Activated CD8-positive, alpha-beta memory T cell treated with anti-CD3 and anti-CD28 coated beads, Interleukin-2, amount 50 U/mL, for 4 hours (primary cell): ENCODE measurements around the gene ZNF23.
"Not testable (repeated sequence)": the region's sequence is repeated elsewhere in the genome, so short reads cannot be mapped to it uniquely, and the experiment has no call there.

ENCODE experiments used
- DNase-seq: peaks from one replicate; pipeline ENCODE4 v3.0.0-alpha.2; 2020

The ZNF23 gene

DNA sequence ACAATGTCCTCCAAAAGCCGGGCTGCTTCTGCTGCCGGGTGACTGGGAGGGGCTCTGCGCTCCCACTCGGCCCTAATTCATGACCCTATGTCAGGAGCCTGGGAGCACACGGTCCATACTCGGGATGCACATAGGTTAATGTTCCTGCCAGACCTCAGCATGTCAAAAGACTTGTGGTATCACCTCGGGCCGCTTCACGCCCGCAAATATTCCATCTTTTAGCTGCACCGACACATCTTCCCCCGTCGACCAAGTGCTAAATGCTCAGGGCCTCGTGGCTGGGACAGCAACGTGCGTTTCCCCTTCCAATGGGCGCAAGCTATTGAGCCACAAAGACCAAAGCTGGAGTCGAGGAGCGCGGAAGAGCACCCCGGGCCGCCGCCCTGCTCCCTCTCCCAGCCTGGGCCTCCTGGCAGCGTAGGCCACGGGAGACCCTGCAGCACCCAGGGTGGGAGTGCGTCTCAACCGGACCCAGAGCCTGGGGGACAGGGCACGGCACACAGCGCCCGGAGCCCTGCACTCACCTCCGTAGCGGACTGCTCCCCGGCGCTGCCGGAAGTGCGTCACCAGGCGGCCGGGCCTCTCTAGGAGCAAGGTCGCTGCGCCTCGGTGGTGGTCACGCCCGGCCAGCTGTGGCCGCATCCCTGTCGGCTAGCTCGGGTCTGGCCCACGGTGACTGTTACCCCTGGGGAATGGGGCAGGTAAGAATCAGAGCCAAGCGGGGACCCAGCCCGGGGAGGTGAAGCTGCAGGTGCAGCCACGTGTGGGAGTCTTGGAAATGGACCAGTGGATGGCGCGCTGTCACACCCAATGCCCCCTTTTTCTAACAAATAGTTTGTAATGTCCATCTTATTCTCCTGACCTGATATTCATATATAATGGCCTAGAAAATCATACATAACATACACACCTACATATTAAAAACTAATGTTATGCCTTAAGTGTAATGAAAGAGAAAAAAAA lies at the start of gene ZNF23:
ZNF23 (minus strand) TSS at position 562 of the 963 bp plus-strand sequence. CDS start 5,451 bp downstream, outside the sequence.
- DNase-seq, result peak; percentile 80

DNA sequence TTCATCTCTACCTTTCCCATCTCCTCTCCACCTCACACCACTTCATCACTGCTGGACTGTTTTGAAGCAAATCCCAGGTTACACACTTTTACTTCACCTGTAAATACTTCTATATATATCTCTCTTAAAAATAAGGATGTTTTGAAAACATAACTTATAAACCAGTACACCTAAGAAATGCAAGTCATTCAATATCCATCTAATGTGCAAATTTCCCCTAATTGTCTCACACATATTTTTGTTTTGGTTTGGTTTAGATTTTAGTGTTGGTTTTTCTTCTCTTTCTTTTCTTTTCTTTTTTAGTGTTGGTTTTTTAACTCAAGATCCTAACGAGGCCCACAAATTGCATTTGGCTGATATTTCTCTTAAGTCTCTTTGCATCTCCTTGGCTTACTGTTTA lies 45.0 kb upstream of the ZNF23 start:
- DNase-seq, result no peak

DNA sequence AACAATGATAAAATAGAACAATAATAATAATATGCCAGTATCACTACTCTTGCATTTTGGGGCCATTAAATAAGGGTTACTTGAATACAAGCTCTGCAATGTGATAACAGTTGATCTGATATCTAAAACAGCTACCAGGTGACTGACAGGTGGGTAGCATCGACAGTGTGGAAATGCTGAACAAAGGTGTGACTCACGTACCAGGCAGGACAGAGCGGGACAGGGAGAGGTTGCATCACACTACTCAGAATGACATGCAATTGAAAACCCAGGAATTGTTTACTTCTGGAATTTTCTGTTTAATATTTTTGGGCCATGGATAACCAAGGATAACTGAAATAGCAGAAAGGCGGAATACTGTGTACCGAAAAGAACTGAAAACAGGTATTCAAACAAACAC lies 42.9 kb upstream of the ZNF23 start:
- DNase-seq, result no peak

DNA sequence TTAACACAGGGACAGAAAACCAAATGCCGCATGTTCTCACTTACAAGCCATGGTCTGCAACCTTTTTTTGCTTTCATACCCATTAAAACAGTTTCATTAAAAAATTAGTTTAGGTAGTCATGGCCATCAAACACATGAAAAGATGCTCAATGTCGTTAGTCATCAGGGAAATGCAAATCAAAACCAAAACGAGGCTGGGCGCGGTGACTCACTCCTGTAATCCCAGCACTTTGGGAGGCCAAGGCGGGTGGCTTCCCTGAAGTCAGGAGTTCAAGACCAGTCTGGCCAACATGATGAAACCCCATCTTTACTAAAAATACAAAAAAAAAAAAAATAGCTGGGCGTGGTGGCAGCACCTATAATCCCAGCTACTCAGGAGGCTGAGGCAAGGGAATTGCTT lies 42.0 kb upstream of the ZNF23 start:
- not testable (repeated sequence) for DNase-seq

DNA sequence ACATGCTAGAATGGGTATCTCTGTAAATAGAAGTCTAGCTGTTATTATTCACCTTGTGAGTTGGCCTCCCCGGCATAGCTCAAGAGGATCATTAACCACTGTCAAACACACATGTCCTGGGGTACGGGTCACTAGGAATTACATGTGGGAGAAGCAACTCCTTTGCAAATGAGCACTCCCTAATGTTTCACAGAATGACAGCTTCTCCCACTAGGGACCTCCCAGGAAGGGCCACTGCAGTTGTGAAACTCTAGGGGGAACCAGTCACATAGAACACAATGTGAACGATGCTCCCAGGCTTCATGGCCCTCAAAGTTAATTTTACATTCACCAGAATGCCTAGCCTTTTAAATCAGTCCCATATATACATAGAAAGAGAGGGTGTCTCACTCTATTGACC lies 39.5 kb upstream of the ZNF23 start:
- no peak for DNase-seq

DNA sequence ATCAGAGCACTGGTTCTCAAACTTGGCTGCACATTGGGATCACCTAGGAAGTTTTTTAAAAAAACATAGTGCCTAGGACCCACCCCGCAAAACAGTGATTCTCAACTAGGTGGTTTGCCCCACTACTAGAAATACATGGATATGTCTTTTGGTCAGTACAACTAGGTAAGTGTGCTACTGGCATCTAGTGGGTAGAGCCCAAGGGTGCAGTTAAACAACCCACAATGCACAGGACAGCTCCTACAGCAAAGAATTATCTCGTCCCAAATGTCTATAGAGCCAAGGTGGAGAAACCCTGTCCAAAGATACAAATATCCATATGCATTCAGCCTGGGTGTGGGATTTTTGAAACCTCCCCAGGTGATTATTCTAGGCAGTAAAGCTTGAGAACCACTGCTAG lies 38.9 kb upstream of the ZNF23 start:
- no peak for DNase-seq

DNA sequence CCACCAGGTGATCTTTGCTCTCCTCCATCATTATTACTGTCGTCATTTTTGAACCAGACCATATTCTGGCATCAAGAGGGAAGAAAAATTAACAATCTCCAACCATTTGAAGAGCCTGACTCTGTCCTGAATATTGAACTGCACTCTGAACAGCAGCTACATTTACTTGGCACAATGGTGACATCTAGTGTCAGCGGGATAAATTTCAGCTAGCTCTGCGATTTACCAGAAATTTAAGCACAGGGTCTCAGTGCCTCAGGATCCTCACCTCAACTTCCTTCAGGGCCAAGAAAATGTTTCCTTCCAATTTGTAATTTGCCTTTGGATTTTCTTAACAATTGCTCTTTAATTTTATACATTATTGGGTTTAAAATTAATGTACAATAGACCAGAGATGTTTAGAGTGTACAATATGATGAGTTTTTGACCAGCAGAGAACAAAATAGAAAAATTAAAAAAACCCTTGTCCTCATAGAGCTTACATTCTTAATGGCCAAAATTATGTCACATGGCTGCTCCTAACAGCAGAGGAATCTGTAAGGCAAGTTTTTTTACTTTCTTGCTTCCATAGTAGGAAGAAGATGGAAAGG lies 37.8 kb upstream of the ZNF23 start:
- DNase-seq, result peak; percentile 47

DNA sequence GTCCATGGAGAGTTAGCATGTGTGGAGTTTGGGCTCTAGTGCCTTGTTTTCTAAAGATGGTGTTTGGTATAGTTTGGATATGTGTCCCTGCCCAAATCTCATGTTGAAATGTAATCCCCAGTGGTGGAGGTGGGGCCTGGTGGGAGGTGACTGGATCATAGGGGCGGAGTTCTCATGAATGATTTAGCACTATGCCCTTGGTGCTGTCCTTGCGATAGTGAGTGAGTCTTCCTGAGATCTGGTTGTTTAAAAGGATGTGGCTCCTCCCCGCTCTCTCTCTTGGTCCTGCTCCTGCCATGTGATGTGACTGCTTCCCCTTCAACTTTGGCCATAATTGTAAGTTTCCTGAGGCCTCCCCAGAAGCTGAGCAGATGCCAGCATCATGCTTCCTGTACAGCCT lies 36.0 kb upstream of the ZNF23 start:
- DNase-seq, result no peak

DNA sequence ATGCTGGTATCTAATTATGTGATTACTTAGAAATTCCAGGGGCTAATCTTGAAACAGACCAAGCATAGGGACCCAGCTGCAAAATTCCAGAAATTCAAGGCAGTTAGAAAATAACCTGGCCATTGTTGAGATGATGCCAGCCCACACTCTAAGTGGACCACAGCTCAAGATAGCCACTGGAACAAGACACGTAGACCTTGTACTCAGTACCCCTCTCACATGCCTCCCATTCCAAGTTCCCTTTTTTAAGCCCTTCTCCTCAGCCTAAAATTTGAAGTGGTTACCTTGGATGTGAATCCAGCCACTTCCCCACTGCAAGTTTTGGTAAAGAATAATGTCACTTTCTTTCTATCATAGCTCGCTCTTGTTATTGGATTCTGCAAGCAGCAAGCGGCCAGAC lies 31.2 kb upstream of the ZNF23 start:
- DNase-seq, result no peak

DNA sequence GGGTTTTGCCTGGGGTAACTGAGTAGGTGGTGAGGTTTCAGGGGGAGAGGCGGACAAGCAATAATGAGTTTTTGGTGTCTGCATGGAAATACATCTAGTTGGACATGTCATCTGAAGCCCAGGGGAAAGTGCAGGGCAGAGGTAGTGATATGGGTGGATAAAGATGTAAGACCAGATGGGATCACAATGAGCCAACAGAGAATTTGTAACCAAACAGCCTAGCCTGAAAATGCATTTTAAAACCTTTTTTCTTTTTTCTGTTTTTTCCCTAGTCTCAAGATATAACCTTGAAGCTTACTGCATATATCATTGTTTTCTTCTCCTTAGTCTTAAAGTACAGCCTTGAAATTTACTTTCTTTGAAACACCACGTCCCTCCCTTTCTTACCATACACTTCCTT lies 30.7 kb upstream of the ZNF23 start:
- no peak for DNase-seq

DNA sequence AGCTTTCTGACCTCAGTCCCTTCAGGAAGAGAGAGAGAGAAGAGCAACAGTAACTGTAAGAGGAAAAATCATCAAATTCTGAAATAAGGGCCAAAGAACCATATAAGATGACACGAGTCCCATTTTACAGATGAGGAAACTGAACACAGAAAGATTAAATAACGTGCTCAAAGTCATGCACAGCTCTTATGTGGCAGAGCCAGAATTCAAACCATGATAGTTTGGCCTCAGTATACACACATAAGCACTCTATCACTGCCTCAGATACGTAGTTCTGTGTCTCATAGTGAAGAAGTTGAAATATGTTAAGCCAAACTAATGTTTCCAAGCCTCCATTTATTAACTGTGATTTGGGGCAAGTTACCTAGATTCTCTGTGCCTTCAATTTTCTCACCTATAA lies 29.0 kb upstream of the ZNF23 start:
- DNase-seq, result no peak

DNA sequence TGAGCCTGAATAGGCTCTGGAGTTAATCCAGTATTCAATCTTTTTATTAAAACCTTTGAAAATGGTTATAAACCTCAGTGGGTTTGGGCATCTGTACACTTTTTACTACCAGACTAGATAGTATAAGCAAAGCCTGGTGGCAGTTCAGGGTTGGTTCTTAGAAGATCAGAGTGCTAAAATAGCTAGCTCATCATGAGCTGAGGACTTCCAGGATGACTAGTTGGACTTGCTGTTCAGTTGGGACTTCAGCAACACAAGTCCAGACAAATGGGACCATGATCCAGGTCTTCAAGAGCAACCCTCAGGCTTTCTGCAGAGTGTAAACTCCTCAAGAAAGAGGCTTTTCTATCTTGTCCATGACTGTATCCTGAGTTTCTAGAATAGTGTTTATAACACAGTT lies 28.3 kb upstream of the ZNF23 start:
- DNase-seq, result no peak

DNA sequence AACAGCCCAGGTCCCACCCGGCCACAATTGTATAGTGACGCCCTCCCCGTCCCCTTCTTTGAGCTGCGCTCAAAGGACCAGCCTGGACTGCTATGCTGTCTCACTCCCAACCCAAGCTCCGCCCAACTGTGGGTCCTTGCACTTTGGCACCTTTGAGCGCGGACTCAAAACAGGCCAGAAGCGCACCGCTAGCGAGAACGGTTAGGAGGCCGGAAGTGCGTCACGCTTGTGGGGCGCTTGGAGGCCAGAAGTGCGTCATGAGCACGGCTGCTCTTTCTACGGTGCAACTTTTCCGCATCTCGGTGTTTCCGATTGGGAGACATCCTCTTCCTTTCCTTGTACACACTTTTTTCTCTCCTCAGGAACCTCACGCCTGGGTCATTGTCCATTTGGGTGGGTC lies 27.1 kb upstream of the ZNF23 start, which contains the start of gene ZNF19:
ZNF19 (minus strand) TSS at position 203 of the 400 bp plus-strand sequence. CDS start 7,210 bp downstream, outside the sequence.
- DNase-seq, result no peak

DNA sequence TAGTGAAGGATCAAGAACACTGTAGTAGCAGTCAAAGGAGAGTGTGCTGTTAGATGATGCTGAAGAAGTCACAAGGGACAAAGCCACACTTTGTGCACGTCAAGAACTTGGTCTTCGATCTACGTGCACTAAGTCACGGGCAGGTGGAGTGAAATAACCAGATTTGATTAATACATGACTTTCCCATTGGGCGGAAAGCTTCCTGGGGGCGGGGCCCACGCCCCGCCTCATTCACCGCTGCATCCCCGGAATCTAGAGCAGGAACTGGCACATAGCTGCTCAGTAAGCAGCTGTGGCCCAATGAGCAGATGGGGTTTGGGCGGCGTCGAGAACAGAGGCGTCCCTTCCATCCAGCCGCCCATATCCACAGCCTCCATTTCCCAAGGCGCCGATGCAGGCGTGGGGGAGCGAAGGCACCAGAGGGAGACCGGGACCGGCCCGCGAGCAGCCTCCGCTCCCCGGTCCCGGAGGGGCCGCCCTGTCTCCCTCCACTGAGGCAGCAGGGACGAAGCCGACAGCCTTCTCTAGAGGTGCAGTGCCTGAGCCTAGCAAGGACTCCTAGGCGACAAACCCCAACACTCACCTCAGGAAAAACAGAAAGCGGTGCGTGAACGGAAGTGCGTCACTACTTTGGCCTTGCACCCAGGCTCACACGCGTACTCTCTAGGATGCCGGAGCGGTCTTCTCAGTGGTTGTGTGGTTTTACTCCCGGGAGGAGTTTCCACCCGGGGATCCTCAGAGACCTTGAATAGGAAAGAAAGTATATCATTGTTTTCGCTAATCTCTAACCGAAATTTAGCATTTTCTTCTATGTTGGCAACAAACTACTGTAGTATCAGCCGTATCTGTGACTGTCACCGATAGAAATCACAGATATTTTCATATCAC lies 22.2 kb upstream of the ZNF23 start:
- DNase-seq, result peak; percentile 74

DNA sequence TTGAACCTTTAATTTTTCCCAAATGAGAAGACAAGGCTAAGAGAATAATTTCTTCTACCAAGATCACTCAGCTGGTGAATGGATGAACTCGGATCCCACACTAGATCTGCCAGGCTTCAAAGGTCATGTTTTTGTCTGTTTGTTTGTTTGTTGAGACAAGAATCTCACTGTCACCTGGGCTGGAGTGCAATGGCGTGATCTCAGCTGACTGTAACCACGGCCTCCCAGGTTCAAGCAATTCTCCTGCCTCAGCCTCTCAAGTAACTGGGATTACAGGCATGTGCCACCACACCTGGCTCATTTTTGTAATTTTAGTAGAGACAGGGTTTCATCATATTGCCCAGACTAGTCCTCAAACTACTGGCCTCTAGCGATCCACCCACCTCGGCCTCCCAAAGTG lies 20.5 kb upstream of the ZNF23 start:
- no peak for DNase-seq

DNA sequence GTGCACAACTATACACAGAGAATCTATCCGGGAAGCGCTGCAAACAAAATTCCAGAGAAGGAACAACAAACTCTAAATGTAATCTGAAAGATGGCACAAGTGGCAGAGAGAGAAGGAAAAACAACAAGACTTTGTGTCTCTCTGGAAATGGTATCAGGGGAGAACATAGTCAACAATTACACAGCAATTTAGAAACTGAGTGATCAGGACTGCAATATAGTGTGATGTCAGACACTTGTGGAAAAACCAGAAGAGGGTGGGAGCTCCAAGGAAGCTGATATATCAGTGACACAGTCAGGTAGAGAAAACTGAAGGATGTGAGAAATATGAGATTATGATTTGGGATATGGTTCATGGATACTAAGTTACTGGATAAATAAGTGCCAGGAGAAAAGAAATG lies 18.9 kb upstream of the ZNF23 start:
- no peak for DNase-seq

DNA sequence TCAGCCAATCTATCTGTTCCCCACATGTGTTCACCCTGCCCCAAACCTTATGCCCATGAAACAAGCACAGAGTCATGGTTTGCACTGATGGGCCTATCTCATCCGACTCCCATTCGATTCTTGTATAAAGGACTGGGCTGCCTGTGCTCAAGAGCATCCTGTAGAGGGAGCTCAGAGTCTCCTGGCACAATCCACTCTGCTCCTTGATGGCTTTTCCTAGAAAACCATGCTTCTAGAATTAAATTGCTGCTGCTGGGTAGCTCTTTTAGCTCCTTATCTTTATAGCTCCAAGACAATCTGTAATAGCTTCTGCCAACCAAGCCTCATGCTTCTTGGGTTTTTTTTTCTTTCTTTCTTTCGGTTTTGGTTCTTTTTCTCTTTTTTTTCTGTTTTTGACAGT lies 17.4 kb upstream of the ZNF23 start:
- DNase-seq, result no peak

DNA sequence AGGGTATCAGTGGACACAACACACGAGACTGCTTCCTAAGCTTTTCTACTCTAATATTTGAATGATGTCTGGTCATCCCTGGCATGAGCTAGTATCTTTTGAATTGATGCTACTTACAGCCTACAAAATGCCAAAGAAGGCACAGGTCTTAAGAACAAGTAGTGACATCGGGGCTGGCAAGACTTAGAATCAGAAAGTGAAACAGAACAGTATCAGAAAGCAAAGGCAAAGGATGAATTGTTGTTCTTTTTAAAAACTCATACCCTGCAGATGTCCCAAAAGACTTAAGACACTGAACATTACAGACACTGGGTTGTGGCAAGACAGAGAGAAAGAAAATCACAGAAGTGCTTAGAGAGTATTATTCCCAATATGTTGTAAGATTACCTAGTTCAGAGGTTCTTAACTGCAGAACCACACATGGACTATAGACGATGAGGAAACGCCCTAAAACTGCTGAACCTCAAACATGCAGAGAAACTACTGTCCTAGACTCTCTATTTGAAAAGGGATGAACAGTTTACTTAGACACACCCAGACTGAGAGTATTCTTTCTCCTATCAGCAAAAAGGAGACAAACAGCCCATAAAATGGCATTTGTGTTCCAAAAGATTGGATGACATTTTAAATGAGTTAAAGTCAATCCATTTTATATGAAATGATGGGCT lies 14.5 kb upstream of the ZNF23 start:
- DNase-seq, result no peak

DNA sequence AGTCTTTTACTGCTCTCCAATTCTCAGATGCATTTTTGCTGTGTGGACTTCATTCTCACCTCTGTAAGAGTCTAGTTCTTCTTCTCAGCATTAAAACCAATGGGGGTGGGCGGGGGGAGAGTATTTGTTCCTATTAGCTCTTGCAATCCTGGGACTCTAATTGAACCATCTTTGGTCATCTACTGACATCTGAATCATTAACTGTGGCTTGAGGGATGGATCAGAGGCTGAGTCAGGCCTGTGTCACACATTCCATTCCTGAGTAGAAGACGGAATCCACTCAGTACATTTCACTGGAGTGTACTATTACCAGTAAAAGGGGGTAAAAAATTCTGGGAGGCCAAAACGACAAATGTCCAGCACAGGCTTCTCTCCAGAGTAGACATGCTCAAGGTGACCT lies 12.8 kb upstream of the ZNF23 start:
- DNase-seq, result no peak

DNA sequence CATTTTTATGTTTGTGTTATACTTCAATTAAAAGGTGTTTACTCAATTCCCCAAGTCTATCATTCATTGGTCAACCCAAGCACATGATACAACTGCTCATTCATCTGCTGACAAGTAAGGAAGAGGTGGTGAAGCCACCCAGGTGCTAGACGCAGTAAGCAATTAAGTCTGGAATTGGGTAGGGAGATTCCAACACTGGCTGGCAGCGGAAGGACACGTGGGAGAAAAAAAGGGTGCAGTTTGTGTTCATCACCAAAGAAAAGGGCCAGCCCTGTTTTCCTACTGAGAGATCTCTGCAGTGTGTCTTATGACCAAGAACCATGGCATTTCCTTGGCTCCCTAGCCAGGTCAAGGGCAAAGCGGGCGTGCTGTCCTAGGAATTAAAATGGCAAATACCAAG lies 11.8 kb upstream of the ZNF23 start:
- DNase-seq, result no peak

DNA sequence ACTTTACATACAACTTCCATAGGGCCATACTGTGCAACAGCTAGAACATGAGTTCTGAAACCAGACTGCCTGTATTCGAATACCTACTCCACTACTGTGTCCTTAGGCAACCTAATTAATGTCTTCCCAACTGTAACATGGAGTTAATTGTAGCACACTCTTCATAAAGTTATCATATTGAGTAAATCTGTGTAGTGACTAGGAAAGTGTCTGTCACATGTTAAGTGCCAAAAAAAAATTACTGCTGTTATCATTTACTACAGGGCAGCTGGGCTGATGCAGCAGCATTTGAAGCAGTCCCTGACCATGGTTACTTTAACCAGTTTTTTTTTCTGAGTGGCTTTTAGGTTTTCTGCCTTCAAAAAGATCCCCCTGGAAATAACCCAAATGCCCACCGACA lies 10.9 kb upstream of the ZNF23 start:
- DNase-seq, result no peak

DNA sequence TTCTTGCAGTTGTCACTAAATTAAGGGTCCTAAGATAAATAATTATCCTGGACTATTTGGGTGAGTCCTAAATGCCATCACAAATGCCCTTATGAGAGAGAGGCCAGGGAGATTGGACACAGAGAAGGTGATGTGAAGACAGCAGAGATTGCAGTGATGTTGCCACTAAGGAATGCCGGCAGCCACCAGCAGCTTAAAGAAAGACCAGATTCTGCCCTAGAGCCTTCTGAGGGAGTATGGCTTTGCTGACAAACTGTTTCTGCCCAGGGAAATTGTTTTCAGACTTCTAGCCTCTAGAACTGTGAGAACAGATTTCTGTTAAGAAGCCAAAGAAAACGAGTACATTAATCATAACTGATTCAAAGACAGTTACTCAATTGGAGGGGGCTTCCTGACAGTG lies 10.0 kb upstream of the ZNF23 start:
- DNase-seq, result no peak

DNA sequence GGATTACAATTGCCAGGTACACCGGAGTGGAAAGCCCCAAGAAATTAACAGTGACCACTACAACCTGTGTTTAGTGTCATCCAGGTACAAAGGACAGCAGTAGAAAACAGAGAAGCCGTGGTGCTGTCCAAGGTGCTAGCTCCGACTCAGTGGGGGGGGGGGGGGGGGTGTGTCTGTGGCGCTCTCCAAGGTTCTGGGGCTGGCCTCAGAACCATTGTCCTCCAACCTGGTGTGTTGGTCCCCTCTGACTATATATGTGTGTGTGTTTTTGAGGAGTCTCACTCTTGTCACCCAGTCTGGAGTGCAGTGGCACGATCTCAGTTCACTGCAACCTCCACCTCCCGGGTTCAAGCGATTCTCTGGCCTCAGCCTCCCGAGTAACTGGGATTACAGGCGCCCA lies 5.8 kb upstream of the ZNF23 start:
- DNase-seq, result peak; percentile 30
